Measurements from ENCODE around the gene GBF1. TPM values are rescaled to one million over a fixed set of nuclear protein-coding genes. Genes with fewer than 3 reads are reported as not detected.

The GBF1 gene
- total RNA-seq, 1 donor from 2014 or later = 59.9 TPM

DNA sequence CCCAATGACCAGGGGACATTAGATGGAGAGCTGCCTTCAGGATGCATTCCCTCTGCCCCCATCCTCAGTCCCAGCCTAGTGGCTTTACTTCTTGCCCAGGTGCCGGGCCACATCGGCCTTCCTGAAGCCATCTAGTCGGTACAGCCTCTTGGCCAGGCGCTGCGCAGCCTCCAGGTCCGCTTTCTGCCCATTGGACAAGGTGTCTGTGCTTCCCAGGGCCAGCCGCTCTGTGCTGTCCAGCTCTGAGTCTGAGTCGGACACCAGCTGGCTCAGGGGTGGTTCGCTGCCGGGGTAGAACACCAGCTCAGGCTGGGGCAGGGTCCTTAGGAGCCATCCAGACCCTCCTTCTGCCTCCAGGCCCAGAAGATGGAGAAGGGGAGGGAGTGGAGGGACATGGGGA, 167.0 kb downstream of the GBF1 start:
- H3K27ac Mint-ChIP-seq (ENCODE audit: unreplicated experiment) = no peak overlapping the region

GRCh38 chr10:102413053-102413705, 167.8 kb downstream of the GBF1 start:
- no peak for DNase-seq (ENCODE audit: extremely low spot score, unreplicated experiment)
- Mint-ChIP-seq H3K4me1 (ENCODE audit: unreplicated experiment) (peaks cover 19% of the 10 kb centered on the region), H3K4me3 (ENCODE audit: unreplicated experiment) (no peak overlapping the region), H3K9me3 (ENCODE audit: unreplicated experiment) (no peaks in the 10 kb centered on the region), H3K36me3 (ENCODE audit: unreplicated experiment) (peaks cover 3% of the 10 kb centered on the region), H3K27me3 (ENCODE audit: unreplicated experiment) (peaks cover 47% of the 10 kb centered on the region), H3K27ac (ENCODE audit: unreplicated experiment) (no peak overlapping the region)
- TF ChIP-seq, protein P1, sequence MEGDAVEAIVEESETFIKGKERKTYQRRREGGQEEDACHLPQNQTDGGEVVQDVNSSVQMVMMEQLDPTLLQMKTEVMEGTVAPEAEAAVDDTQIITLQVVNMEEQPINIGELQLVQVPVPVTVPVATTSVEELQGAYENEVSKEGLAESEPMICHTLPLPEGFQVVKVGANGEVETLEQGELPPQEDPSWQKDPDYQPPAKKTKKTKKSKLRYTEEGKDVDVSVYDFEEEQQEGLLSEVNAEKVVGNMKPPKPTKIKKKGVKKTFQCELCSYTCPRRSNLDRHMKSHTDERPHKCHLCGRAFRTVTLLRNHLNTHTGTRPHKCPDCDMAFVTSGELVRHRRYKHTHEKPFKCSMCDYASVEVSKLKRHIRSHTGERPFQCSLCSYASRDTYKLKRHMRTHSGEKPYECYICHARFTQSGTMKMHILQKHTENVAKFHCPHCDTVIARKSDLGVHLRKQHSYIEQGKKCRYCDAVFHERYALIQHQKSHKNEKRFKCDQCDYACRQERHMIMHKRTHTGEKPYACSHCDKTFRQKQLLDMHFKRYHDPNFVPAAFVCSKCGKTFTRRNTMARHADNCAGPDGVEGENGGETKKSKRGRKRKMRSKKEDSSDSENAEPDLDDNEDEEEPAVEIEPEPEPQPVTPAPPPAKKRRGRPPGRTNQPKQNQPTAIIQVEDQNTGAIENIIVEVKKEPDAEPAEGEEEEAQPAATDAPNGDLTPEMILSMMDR (IDR thresholded peaks at IDR 0.05) = no peak

More for the DNA sequence above, 167.0 kb downstream of the GBF1 start:
- no peak for DNase-seq (ENCODE audit: extremely low spot score, unreplicated experiment)
- Mint-ChIP-seq H3K4me3 (ENCODE audit: unreplicated experiment) (no peak overlapping the region), H3K27me3 (ENCODE audit: unreplicated experiment) (peaks cover 44% of the 10 kb centered on the region), H3K4me1 (ENCODE audit: unreplicated experiment) (peaks cover 20% of the 10 kb centered on the region), H3K9me3 (ENCODE audit: unreplicated experiment) (no peaks in the 10 kb centered on the region), H3K36me3 (ENCODE audit: unreplicated experiment) (peaks cover 3% of the 10 kb centered on the region)
- TF ChIP-seq, protein P1 (IDR thresholded peaks at IDR 0.05) = no peak

- Mint-ChIP-seq H3K4me3 (ENCODE audit: unreplicated experiment) (no peak overlapping the region), H3K27me3 (ENCODE audit: unreplicated experiment) (peaks cover 46% of the 10 kb centered on the region), H3K9me3 (ENCODE audit: unreplicated experiment) (no peaks in the 10 kb centered on the region), H3K27ac (ENCODE audit: unreplicated experiment) (no peak overlapping the region), H3K36me3 (ENCODE audit: unreplicated experiment) (peaks cover 3% of the 10 kb centered on the region), H3K4me1 (ENCODE audit: unreplicated experiment) (peaks cover 17% of the 10 kb centered on the region)
- DNase-seq (ENCODE audit: extremely low spot score, unreplicated experiment) = no peak
- TF ChIP-seq, protein P1 (IDR thresholded peaks at IDR 0.05) = no peak
Measured at GRCh38 chr10:102413806-102414561, 168.7 kb downstream of the GBF1 start.

- Mint-ChIP-seq H3K9me3 (ENCODE audit: unreplicated experiment) (no peaks in the 10 kb centered on the region), H3K27ac (ENCODE audit: unreplicated experiment) (no peak overlapping the region), H3K27me3 (ENCODE audit: unreplicated experiment) (peaks cover 42% of the 10 kb centered on the region), H3K4me1 (ENCODE audit: unreplicated experiment) (peaks cover 20% of the 10 kb centered on the region), H3K4me3 (ENCODE audit: unreplicated experiment) (no peak overlapping the region), H3K36me3 (ENCODE audit: unreplicated experiment) (peaks cover 3% of the 10 kb centered on the region)
- TF ChIP-seq, protein P1 (IDR thresholded peaks at IDR 0.05) = no peak
- no peak for DNase-seq (ENCODE audit: extremely low spot score, unreplicated experiment)
Measured at GRCh38 chr10:102414749-102415148, 169.4 kb downstream of the GBF1 start.

- TF ChIP-seq, protein P1 (IDR thresholded peaks at IDR 0.05) = no peak
Measured at GRCh38 chr10:102416283-102416682, 171.0 kb downstream of the GBF1 start.

More at GRCh38 chr10:102416283-102416682, 171.0 kb downstream of the GBF1 start:
- no peak overlapping the region for H3K4me3 Mint-ChIP-seq (ENCODE audit: unreplicated experiment)
- DNase-seq (ENCODE audit: extremely low spot score, unreplicated experiment) = no peak
- H3K9me3 Mint-ChIP-seq (ENCODE audit: unreplicated experiment) = no peaks in the 10 kb centered on the region
- H3K27me3 Mint-ChIP-seq (ENCODE audit: unreplicated experiment) = peaks cover 30% of the 10 kb centered on the region
- no peak overlapping the region for H3K27ac Mint-ChIP-seq (ENCODE audit: unreplicated experiment)
- H3K4me1 Mint-ChIP-seq (ENCODE audit: unreplicated experiment) = peaks cover 22% of the 10 kb centered on the region
- H3K36me3 Mint-ChIP-seq (ENCODE audit: unreplicated experiment) = no peaks in the 10 kb centered on the region

Measured in osteocyte (in vitro differentiated cells).